Fibroblast of villous mesenchyme (primary cell): ENCODE data around the gene CAPN13. TPM values are rescaled to one million over a fixed set of nuclear protein-coding genes. Genes with fewer than 3 reads are reported as not detected.

Source experiments
- DNase-seq: peaks from one replicate; pipeline ENCODE4 v3.0.0-alpha.2; 2010; ENCODE audit warnings: low read depth
- H3K4me3 ChIP-seq: 2 replicates; pipeline ENCODE4 v1.5.1; 2011; ENCODE audit warnings: low read depth, mild to moderate bottlenecking, low read length
- total RNA-seq: library from RNA; depleted of rRNA; stranded (reverse); fragments of >200 nt; gene quantifications from 2 replicates; pipeline ENCODE4 v1.2.3, GENCODE V29; 2012
- TF ChIP-seq, protein P1 (sequence below): IDR thresholded peaks from 2 replicates; pipeline ENCODE4 v1.5.1; 2012; ENCODE audit warnings: low read depth, mild to moderate bottlenecking, low read length; ENCODE audit not compliant: insufficient read depth

Gene CAPN13
- total RNA-seq, 1 donor: not detected

DNA sequence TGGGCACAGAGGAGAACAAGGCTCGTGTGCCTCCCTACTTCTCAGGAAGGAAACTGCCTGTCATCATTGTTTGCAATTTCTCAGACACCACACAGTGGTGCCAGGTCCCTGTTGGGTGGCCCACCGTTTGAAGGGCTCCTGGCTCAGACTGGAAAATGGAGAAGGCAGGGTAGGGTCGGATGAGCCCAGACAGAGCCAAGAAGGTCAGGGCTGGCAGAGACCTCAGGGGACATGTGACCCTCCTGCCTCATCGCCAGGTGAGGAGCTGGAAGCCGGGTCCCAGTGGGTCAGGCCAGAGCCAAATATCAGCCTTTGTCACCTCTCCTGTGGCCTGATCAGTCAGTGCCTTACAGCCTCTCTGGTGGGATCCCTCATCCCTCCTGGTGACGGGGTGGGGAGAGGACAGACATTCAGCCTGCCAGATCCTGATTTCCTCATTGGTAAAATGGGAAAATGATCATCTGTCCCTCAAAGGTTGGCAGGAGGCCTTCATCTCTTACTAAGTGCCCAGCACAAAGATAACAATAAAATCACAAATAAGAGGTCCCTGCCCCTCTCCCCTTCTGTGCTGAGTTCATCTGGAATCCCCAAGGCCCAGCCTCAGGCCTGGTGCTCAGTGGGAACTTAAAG, 117.6 kb downstream of the CAPN13 start:
- DNase-seq: no peak
- TF ChIP-seq, protein P1, sequence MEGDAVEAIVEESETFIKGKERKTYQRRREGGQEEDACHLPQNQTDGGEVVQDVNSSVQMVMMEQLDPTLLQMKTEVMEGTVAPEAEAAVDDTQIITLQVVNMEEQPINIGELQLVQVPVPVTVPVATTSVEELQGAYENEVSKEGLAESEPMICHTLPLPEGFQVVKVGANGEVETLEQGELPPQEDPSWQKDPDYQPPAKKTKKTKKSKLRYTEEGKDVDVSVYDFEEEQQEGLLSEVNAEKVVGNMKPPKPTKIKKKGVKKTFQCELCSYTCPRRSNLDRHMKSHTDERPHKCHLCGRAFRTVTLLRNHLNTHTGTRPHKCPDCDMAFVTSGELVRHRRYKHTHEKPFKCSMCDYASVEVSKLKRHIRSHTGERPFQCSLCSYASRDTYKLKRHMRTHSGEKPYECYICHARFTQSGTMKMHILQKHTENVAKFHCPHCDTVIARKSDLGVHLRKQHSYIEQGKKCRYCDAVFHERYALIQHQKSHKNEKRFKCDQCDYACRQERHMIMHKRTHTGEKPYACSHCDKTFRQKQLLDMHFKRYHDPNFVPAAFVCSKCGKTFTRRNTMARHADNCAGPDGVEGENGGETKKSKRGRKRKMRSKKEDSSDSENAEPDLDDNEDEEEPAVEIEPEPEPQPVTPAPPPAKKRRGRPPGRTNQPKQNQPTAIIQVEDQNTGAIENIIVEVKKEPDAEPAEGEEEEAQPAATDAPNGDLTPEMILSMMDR: no peak
- H3K4me3 ChIP-seq: no peak overlapping the region

DNA sequence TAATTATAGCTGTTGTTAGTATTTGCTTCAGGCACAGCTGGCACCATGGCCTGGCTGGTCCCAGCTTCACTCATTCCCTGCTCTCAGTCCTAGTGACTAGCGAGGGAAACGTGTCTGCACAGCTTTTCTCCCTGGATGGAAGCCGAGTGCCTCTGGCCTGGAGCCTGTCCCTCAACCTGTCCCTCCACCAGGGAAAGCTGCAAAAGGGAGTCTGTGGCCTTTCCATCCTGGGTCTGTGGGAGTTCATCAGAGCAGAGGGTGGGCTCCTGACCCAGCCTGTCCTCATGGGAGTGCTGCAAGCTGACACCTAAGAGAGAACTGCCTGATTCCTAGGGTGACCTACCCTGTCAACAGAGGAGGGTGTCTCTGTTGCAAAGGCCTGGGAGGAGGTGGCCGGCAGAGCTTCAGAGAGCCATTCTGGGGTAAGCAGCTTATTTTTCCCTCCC, 118.3 kb downstream of the CAPN13 start:
- DNase-seq: no peak
- no peak overlapping the region for H3K4me3 ChIP-seq
- TF ChIP-seq, protein P1: no peak

DNA sequence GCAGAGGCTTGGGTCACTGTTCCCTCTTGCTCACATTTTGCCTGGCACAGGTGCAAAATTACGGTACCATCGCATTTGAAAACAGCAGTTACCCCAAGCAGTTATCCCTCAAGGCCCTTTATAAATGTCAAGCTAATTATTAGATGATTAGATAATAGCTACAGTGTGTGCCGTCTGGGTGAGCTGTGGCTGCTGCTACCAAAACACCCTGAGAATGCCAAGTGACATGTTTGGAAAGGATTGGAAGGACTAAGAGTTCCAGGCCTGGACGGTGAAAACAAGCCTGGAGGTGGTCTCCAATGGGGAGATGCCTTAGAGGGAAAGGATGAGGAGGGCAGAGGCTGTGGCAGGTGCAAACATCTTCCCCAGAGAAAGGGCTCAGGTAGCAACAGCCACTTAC, 120.6 kb downstream of the CAPN13 start:
- TF ChIP-seq, protein P1: no peak
- DNase-seq: no peak
- H3K4me3 ChIP-seq: no peak overlapping the region

DNA sequence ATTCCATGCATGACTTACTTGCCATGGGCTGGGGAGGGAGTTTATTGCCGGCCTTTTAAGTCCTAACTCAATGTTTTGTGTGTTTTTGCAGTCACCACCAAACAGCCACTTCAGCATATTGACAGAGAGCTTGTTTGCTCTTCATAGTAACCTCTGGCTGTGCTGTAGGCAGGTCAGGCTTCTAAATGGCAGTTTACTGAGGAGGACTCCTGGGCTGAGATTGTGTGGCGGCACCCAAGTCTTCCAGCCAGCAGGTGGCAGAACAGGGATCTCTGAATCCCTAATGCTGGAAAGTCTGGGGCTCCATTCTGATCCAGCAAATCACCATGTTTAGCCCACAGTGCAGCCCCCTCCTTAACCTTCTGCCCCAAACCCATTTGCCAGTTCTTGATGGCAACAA, 121.2 kb downstream of the CAPN13 start:
- no peak overlapping the region for H3K4me3 ChIP-seq
- TF ChIP-seq, protein P1: peak; percentile 28
- DNase-seq: no peak

DNA sequence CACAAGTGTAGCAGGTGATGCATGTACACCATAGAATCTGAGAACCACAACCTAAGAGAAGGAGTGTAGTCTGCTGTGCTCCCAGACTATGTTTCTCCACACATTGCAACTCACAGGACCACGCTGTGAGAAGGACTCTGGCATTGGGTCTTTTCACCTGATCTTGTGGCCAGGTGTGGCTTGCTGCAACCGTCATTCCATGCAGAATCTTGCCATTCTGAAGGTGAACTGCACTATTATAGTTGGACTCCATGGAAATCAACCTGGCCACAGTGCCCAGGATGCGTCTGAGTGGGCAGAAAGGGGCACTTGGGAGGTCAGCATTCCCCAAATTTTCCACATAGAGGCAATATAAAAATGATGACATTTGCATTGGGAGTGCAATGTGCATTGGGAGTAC, 122.2 kb downstream of the CAPN13 start:
- TF ChIP-seq, protein P1: no peak
- H3K4me3 ChIP-seq: no peak overlapping the region
- no peak for DNase-seq

DNA sequence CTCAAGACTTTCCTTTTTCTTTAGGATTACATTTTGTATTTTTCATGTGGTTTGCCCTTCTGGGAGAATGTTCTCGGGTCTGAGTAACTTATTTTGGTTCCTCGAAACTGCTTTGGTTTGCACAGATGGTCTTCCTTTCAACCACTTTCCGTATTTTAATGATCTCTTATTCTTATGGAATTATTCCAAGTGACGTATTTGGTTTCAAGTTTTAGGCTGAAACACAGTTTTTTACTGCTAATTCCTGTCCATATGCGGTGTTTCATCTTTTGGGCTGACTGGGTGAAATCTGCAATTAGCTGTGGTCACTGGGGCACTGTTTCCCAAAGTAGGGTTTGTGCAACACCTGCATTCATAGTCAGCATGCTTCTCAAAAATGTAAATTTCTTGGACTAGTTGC, 122.7 kb downstream of the CAPN13 start:
- DNase-seq: no peak
- no peak overlapping the region for H3K4me3 ChIP-seq
- TF ChIP-seq, protein P1: no peak

DNA sequence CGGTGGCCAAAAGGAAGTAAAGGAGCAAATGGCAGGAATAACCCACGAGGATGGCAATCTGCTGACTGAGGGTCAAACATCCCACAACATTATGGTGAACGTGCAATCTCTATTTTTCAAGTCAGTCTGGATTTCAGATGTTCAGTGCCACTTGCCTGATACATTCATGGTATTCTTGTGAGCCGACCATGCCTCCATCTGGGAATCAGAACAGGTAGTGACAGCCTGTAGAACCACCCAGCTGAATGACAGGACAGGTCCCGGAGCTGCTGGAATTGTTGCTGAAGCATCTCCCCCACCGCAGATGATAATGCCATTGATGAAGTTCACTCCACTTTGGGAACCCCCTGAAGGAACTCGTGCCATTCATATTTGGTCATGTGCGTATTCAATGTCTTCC, 123.2 kb downstream of the CAPN13 start:
- no peak for DNase-seq
- TF ChIP-seq, protein P1: no peak
- no peak overlapping the region for H3K4me3 ChIP-seq
